ENCODE measurements around the gene UCP3. TPM values are rescaled to one million over a fixed set of nuclear protein-coding genes. Genes with fewer than 3 reads are reported as not detected.

UCP3 gene
- total RNA-seq, 2 experiments from 2014 or later: 3.3 to 5.2 TPM

DNA sequence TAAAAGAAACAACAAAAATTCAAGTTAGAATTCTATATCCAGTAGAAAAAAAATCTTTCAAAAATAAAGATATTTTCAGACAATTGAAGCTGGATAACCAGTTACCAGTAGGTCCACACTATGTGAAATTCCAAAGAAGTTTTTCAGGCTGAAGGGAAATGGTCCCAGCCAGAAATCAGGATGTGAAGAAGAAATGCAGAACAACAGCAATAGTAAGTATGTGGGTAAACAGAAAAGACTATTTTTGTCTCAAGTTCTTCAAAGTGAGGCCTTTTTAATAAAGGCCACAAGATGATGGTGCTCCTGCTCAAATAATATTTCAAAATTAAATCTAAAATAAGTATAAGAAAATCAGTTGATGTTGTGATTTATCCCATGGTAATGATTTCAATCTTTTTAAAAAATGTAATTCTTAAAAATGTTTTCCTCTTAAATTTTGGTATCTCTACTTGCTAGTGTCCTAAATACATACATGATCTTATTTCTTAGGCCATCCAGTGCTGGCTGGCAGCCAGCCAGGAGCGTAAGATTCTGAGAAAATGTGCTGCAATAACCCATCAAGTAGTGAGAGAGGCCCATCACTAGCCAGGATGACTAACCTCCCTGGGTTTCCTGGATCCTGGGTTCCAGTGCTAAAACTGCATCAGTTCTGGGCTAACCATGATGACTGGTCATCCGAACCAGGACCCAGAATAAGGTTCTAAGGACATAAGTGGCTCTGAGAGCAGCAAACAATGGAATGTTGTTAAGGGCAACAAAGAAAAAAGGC is 15.6 kb upstream of the UCP3 start:
- peak; percentile 29 for ATAC-seq

DNA sequence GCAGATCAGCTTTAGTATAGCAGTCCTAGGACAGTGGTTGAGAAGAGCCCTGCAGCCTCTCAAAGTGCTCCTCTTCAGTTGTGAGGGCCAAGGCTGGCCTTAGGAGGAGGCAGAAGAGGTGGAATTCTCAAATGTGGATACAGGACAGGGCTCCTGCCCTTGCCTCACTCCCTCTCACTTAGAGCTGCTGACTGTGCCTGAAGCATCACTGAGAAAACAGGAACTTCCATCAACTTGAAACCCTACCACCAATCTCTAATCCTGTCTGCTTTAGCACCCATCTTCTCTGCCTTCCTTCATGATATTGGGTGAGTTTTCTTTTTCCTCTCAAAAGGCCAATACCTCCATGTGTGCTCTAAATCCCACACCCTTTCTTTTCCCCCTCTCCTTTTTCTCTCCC is 14.4 kb upstream of the UCP3 start:
- peaks cover 36% of the 10 kb centered on the region for H3K4me1 Mint-ChIP-seq
- no peaks in the 10 kb centered on the region for H3K27me3 Mint-ChIP-seq
- no peak overlapping the region for H3K4me3 Mint-ChIP-seq
- H3K9me3 Mint-ChIP-seq (ENCODE audit: low read depth): no peaks in the 10 kb centered on the region
- ATAC-seq (no peak), DNase-seq (no peak)
- peaks cover 26% of the 10 kb centered on the region for H3K36me3 Mint-ChIP-seq
- CTCF ChIA-PET: no interaction called here
- H3K27ac Mint-ChIP-seq: no peak overlapping the region

More for the DNA sequence above, 15.6 kb upstream of the UCP3 start:
- CTCF ChIA-PET: no interaction called here
- H3K36me3 Mint-ChIP-seq: peaks cover 28% of the 10 kb centered on the region
- no peaks in the 10 kb centered on the region for H3K27me3 Mint-ChIP-seq
- peaks cover 40% of the 10 kb centered on the region for H3K4me1 Mint-ChIP-seq
- peak overlapping the region; percentile 61 for H3K27ac Mint-ChIP-seq
- peak; percentile 63 for DNase-seq
- no peaks in the 10 kb centered on the region for H3K9me3 Mint-ChIP-seq (ENCODE audit: low read depth)
- no peak overlapping the region for H3K4me3 Mint-ChIP-seq

DNA sequence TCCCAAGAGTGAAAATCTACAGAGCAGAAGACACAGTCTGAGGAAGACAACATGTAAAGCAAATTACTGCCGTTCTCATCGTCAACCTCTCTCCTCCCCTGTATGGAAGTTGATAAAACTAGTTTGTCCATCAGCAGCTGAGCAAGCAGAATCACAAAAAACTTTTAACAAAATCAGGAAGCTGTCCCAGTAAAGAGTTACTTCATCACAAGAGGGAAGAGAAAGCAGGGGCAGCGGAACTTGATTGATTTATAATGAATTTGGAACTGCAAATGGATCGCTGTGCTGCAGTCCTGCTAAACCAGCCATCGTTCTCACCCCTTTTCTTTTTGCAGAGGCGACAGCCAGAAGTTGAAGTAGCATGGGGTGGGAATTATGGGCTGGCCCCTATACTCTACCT is 13.7 kb upstream of the UCP3 start:
- no peaks in the 10 kb centered on the region for H3K27me3 Mint-ChIP-seq
- peaks cover 22% of the 10 kb centered on the region for H3K36me3 Mint-ChIP-seq
- DNase-seq: no peak

DNA sequence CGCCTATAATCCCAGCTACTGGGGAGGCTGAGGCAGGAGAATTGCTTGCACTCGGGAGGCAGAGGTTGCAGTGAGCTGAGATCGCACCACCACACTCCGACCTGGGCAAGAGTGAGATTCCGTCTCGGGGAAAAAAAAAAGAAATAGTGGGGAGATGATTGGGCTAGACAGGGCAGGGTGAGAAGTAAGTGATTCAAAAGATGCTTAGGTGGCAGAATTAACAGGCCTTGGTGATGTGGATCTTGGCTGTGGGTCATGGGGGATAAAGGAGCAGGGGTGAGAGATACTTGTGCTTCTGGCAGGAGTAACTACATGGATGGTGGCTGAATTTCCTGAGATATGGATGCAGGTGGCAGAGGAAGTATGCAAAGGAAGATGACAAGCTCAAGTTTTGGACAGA is 13.1 kb upstream of the UCP3 start:
- no peak for DNase-seq
- Mint-ChIP-seq H3K9me3 (ENCODE audit: low read depth) (no peaks in the 10 kb centered on the region), H3K4me3 (no peak overlapping the region), H3K27ac (no peak overlapping the region), H3K4me1 (peaks cover 36% of the 10 kb centered on the region), H3K27me3 (no peaks in the 10 kb centered on the region), H3K36me3 (peaks cover 27% of the 10 kb centered on the region)
- ATAC-seq: no peak
- CTCF ChIA-PET: no interaction called here

More for the DNA sequence above, 13.7 kb upstream of the UCP3 start:
- Mint-ChIP-seq H3K9me3 (ENCODE audit: low read depth) (no peaks in the 10 kb centered on the region), H3K4me3 (no peak overlapping the region), H3K4me1 (peaks cover 35% of the 10 kb centered on the region), H3K27ac (no peak overlapping the region)
- CTCF ChIA-PET: no interaction called here
- no peak for ATAC-seq

DNA sequence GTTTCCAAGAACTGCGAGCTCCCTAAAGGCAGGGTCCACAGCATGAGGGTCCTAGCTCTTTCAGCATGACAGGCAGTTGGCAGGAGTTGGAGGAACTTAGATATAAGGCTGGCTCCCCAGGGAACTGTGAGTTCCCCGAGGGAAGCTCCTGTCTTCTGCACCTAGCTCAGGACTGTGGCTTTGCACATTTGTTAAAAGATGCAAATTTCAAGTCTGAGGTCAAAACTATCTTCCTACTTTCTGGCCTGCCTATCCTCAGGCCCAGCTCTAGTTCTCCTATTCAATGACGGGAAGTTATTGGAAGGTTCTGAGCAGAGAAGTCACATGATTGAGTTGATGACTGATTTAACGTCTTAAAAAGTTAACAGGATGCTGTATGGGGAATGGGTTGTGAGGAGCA is 11.7 kb upstream of the UCP3 start:
- Mint-ChIP-seq H3K4me3 (no peak overlapping the region), H3K4me1 (peaks cover 38% of the 10 kb centered on the region), H3K27ac (no peak overlapping the region), H3K9me3 (ENCODE audit: low read depth) (no peaks in the 10 kb centered on the region), H3K36me3 (peaks cover 29% of the 10 kb centered on the region), H3K27me3 (no peaks in the 10 kb centered on the region)
- no peak for DNase-seq
- CTCF ChIA-PET: interaction anchor here (0.8 to 1.5 kb wide), 4 partner anchors 10 to 47 kb away, joined by 3 to 4 read pairs (median 3); partner anchors contain the start of gene UCP3
- no peak for ATAC-seq

DNA sequence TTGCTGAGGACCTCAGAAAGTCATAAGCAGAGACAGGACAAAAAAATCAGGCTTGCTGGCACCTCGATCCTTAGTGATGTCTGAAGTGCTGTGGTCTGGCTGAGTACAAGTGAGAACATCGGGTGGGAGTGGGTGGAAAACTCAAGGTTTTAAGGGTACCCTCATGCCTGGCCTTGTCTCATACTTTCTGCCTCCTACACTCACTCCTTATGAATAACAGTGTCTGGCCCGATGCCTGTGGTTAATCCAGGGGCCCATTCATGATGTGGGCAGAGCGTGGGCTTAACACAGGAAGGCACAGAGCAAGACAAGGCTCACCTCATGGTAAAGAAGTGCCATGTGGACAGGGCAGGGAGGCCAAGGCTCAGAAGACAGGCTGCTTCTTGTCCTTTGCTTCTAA is 11.0 kb upstream of the UCP3 start:
- Mint-ChIP-seq H3K4me1 (peaks cover 41% of the 10 kb centered on the region), H3K27ac (no peak overlapping the region), H3K4me3 (no peak overlapping the region), H3K36me3 (peaks cover 27% of the 10 kb centered on the region), H3K27me3 (no peaks in the 10 kb centered on the region), H3K9me3 (ENCODE audit: low read depth) (no peaks in the 10 kb centered on the region)
- CTCF ChIA-PET: interaction anchor here (0.9 to 1.5 kb wide), 6 partner anchors 10 to 56 kb away, joined by 3 to 4 read pairs (median 3); partner anchors contain the start of genes UCP2 and UCP3
- ATAC-seq (peak; percentile 67), DNase-seq (peak; percentile 63)

DNA sequence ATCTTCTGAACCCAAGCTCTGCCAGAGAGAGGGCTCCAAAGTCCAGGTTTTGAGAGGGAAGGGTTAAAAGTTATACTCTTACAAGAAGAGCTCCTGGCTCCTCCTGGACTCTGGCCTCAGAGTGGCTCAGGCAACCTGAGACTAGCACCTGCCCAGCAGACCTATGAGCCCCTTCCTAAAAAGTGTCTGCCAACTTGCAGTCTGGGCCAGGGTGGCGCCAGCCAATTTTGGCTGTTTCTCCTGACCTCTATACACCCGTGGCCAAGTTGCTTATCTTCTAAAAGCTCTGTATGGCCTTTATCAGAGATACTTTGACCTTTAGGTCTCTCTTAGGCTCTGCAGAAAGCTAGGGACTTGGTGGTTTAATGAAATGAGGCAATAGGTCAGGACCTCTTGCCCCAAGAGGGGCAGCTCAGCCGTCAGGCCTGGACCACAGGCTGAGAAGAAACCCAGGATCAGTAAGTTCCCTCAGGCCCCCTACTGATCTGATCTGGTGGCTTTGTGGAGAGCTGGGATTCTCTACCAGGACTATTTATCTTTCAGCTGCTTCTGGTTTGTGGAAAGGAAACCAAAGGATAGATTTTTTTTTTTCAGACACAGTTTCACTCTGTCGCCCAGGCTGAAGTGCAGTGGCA is 10.3 kb upstream of the UCP3 start:
- ATAC-seq: peak; percentile 17
- no peaks in the 10 kb centered on the region for H3K27me3 Mint-ChIP-seq
- H3K4me3 Mint-ChIP-seq: no peak overlapping the region
- no peaks in the 10 kb centered on the region for H3K9me3 Mint-ChIP-seq (ENCODE audit: low read depth)
- DNase-seq: no peak
- H3K4me1 Mint-ChIP-seq: peaks cover 42% of the 10 kb centered on the region
- no peak overlapping the region for H3K27ac Mint-ChIP-seq
- CTCF ChIA-PET: interaction anchor here (0.9 to 1.4 kb wide), 5 partner anchors 13 to 55 kb away, joined by 3 read pairs; partner anchors contain the start of gene UCP2
- H3K36me3 Mint-ChIP-seq: peaks cover 27% of the 10 kb centered on the region

DNA sequence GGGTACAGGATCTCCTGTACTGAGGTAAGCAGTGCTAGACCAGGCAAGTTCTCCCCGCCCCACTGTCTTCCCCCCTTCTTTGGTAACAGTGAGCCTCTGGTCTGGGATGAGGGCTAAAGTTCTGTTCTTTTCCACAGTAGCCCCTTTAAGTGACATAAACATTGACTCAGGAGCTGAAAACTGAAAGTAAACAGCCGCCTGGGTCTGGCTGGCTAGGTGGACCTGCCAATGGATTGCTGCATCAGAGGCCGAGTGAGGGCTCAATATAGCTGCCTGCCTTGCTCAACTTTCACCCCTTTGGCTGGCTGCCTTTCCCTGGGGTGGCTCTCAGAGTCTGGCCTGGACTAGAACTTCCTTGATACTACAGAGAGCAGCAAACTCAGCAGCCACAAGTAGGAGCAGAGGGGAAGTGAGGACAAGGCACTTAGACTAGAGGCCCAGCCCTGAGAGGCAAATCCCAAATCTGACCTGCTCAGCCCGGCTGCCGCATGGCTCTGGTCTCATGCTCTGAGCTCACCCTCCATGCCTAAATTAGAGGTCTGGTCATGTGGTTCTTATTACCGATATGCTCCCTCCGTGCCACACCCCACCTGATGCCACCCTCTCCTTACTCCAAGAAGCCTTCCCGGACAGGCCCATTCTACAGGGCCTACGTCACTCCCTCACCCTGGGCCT is 9.6 kb upstream of the UCP3 start:
- H3K27ac Mint-ChIP-seq: peak overlapping the region; percentile 7
- H3K4me3 Mint-ChIP-seq: no peak overlapping the region
- no peak for ATAC-seq
- H3K36me3 Mint-ChIP-seq: peaks cover 22% of the 10 kb centered on the region
- H3K4me1 Mint-ChIP-seq: peaks cover 36% of the 10 kb centered on the region
- DNase-seq: no peak
- H3K27me3 Mint-ChIP-seq: no peaks in the 10 kb centered on the region
- CTCF ChIA-PET: interaction anchor here (0.9 to 1.4 kb wide), 4 partner anchors 13 to 54 kb away, joined by 3 read pairs; no protein-coding TSS in a partner anchor
- H3K9me3 Mint-ChIP-seq (ENCODE audit: low read depth): no peaks in the 10 kb centered on the region

DNA sequence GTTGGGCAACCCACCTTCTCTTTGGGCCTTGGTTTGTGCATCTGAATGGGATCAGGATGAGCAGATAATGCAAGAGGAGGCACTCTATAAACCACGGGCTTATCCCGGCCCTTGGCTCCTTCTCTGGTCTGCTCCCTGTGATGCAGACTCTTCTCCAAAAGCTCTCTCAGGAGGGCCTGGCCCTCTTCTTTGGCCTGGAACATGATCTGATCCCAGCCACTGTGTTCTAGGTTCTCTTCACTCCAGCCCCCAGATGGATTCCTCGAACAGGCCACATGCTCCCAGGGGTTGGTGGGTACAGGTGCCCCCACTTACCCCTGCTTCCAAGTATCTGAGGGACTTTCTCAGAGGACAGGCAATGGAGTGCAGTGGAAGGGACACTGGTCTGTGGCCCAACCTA is 8.7 kb upstream of the UCP3 start:
- H3K4me1 Mint-ChIP-seq: peaks cover 29% of the 10 kb centered on the region
- no peak for ATAC-seq
- CTCF ChIA-PET: interaction anchor here (1.0 to 1.4 kb wide), 2 partner anchors 14 to 53 kb away, joined by 3 read pairs; no protein-coding TSS in a partner anchor
- no peak overlapping the region for H3K27ac Mint-ChIP-seq
- peaks cover 22% of the 10 kb centered on the region for H3K36me3 Mint-ChIP-seq
- no peaks in the 10 kb centered on the region for H3K9me3 Mint-ChIP-seq (ENCODE audit: low read depth)
- no peak overlapping the region for H3K4me3 Mint-ChIP-seq
- no peak for DNase-seq
- H3K27me3 Mint-ChIP-seq: no peaks in the 10 kb centered on the region

DNA sequence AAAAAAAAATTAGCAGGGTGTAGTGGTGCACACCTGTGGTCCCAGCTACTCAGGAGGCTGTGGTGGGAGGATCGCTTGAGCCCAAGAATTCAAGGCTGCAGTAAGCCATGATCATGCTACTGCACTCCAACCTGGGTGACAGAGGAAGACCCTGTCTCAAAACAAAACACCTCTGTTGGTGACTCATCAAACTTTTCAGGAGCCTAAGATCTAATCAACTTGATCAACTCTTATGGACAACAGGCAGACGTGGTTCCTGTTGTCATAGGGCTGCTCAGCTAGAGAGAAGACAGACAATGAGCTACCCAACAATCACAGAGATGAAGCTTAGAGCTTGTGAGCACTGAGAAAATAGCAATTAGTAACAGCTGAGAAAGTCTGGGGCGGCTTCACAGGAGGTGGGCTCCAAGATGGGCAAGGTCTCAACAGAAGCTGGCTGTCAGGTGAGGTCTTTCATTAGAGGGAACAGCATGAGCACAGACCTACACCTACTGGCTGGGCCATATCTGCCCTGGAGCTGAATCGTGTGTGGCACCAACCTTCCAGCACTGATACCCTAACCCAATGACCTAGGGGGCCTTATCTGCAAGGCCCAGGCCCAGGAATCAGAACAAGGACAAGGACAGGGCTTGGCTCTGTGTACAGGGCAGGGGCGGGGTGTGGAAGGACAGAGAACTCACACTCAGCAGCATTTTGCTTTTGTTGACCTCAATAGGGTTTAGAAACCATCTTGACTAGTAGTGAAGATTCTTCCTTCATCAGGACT is 7.2 kb upstream of the UCP3 start:
- Mint-ChIP-seq H3K4me3 (no peak overlapping the region), H3K9me3 (ENCODE audit: low read depth) (no peaks in the 10 kb centered on the region), H3K4me1 (peaks cover 44% of the 10 kb centered on the region), H3K36me3 (peaks cover 29% of the 10 kb centered on the region), H3K27me3 (no peaks in the 10 kb centered on the region), H3K27ac (no peak overlapping the region)
- CTCF ChIA-PET: interaction anchor here (1.6 kb wide), 1 partner anchor 32 kb away, joined by 4 read pairs; no protein-coding TSS in a partner anchor
- no peak for ATAC-seq
- no peak for DNase-seq

DNA sequence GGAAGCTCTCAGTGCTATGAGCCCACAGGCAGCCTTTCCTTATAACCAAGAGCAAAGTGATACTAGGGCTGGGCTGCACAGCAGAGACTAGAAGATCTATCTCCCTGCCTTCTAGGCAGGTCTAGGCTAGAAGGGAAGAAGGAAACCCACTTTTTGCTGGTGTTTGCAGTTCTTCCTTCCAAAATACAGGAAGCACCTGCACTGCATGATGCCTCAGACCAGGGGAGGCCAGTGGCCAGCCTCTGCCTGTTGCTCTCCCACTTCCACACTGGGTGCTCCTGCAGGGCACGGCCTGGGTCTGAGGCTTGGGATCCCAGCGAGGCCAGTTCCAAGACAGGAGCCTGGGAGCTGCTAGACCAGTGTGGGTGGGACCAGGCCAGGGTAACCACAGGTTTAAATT is 6.0 kb upstream of the UCP3 start:
- H3K9me3 Mint-ChIP-seq (ENCODE audit: low read depth): no peaks in the 10 kb centered on the region
- CTCF ChIA-PET: interaction anchor here (1.1 kb wide), 1 partner anchor 67 kb away, joined by 3 read pairs; no protein-coding TSS in a partner anchor

DNA sequence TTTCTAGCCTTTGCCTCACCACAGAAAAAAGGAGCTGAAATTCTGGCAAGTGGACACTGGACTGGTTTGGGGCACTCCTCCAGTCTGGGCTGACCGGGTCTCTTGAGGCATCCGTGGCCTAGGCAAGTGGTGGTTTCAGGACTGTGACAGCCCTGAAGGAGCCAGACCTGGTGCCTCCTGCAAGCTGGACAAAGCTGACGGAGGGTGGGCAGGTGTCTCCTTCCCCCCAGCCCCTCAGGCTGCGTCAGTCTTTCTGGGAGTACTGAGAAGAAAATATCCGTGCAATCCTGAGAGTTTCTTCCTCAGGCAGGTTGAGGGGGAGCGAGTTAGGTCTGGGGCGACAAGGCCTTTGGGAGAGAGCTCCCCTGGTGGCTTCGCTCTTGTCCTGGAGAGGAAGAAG is 4.3 kb upstream of the UCP3 start:
- peaks cover 26% of the 10 kb centered on the region for H3K36me3 Mint-ChIP-seq
- ATAC-seq: no peak
- H3K27me3 Mint-ChIP-seq: no peaks in the 10 kb centered on the region
- H3K4me3 Mint-ChIP-seq: no peak overlapping the region
- DNase-seq: no peak
- CTCF ChIA-PET: interaction anchor here (1.2 kb wide), 1 partner anchor 39 kb away, joined by 3 read pairs; no protein-coding TSS in a partner anchor
- peaks cover 65% of the 10 kb centered on the region for H3K4me1 Mint-ChIP-seq
- no peak overlapping the region for H3K27ac Mint-ChIP-seq
- no peaks in the 10 kb centered on the region for H3K9me3 Mint-ChIP-seq (ENCODE audit: low read depth)

More for the DNA sequence above, 6.0 kb upstream of the UCP3 start:
- ATAC-seq: no peak
- Mint-ChIP-seq H3K27ac (peak overlapping the region; percentile 4), H3K4me3 (no peak overlapping the region), H3K27me3 (no peaks in the 10 kb centered on the region), H3K4me1 (peaks cover 56% of the 10 kb centered on the region), H3K36me3 (peaks cover 26% of the 10 kb centered on the region)
- no peak for DNase-seq

Data from activated CD8-positive, alpha-beta memory T cell treated with anti-CD3 and anti-CD28 coated beads, Interleukin-2, amount 10 ng/mL, durations not matched to agents 7 days and 5 days (primary cell).